PC-9 (cell line): Measurements from ENCODE around the gene C5orf47.

Source experiments
- CTCF ChIP-seq: fragments of 200-600 bp; sonication (generic); conservative IDR thresholded peaks from 2 replicates; pipeline ENCODE4 v1.6.1; 2017; ENCODE audit warnings: mixed run types, antibody characterized with exemption, mild to moderate bottlenecking, moderate library complexity
- EZH2 ChIP-seq: fragments of 200-600 bp; sonication (generic); IDR thresholded peaks from 2 replicates; pipeline ENCODE4 v1.8.0; 2017; ENCODE audit warnings: antibody characterized with exemption, low read depth

- TF ChIP-seq CTCF (no peak), EZH2 (no peak)
Measured at GRCh38 chr5:173970878-173971650, 17.9 kb upstream of the C5orf47 start.
